Kidney (tissue), 14 donors: ENCODE measurements around the gene FSTL1. TPM values are rescaled to one million over a fixed set of nuclear protein-coding genes. Genes with fewer than 3 reads are reported as not detected.

ENCODE experiments used
- DNase-seq, 5 donors: peaks; one replicate each; pipeline ENCODE4 v3.0.0-alpha.2; 2013 to 2020
- FAIRE-seq: peaks from 2 replicates; lab custom pipeline; 2012; peaks lifted over from hg19 to GRCh38; lab: Jason Lieb, UNC
- H3K27ac ChIP-seq, 2 donors: one replicate each; pipeline ENCODE4 v1.7.0; 2013; ENCODE audit warnings: low read depth in 2 of 2, low read length in 2 of 2, inconsistent platforms in 1 of 2
- H3K27me3 ChIP-seq: one replicate; pipeline ENCODE4 v1.7.1; 2013; ENCODE audit warnings: low read length, inconsistent platforms; ENCODE audit not compliant: control insufficient read depth, insufficient read depth
- H3K36me3 ChIP-seq, 3 donors: one replicate each; pipeline versions ENCODE4 v1.7.0 to v1.7.1; 2013; ENCODE audit warnings: low read length in 3 of 3, control low read depth in 1 of 3, inconsistent platforms in 1 of 3; ENCODE audit not compliant: insufficient read depth in 3 of 3, control insufficient read depth in 2 of 3
- H3K4me1 ChIP-seq, 3 donors: one replicate each; pipeline versions ENCODE4 v1.7.0 to v1.7.1; 2013; ENCODE audit warnings: low read length in 3 of 3, inconsistent platforms in 1 of 3, low read depth in 1 of 3; ENCODE audit not compliant: control insufficient read depth in 2 of 3, insufficient read depth in 2 of 3
- H3K4me3 ChIP-seq, 3 donors: one replicate each; pipeline versions ENCODE4 v1.7.0 to v1.8.1; 2013; ENCODE audit warnings: low read length in 3 of 3, control low read depth in 1 of 3, inconsistent platforms in 1 of 3
- H3K9ac ChIP-seq, 3 donors: one replicate each; pipeline versions ENCODE4 v1.7.0 to v1.7.1; 2013; ENCODE audit warnings: low read length in 3 of 3, control low read depth in 1 of 3, inconsistent platforms in 1 of 3
- H3K9me3 ChIP-seq, 3 donors: one replicate each; pipeline versions ENCODE4 v1.7.0 to v1.7.1; 2013; ENCODE audit warnings: low read length in 3 of 3, control low read depth in 1 of 3, inconsistent platforms in 1 of 3; ENCODE audit not compliant: control insufficient read depth in 2 of 3, insufficient read depth in 1 of 3
- CTCF ChIP-seq: IDR thresholded peaks from 3 replicates; pipeline ENCODE4 v1.5.1; 2012; ENCODE audit warnings: mild to moderate bottlenecking, moderate library complexity, borderline replicate concordance; ENCODE audit not compliant: insufficient read depth; ENCODE audit errors: extremely low read depth
- intact Hi-C: fragments of 100-400 bp; cut with DNase I; formaldehyde crosslinking; loops from one replicate; pipeline ENCODE4 v1.11.1; 2022
- polyA plus RNA-seq: library from polyadenylated mRNA; stranded (reverse); fragments of 350-450 nt; fragmentation: Illumina TruSeq; extraction: RNeasy Lipid Tissue Mini Kit (QIAGEN cat#74804); gene quantifications from one replicate; pipeline ENCODE4 v1.2.3, GENCODE V29; 2014; ENCODE audit warnings: low read depth, low replicate concordance; ENCODE audit not compliant: insufficient read depth
- total RNA-seq: library from RNA; stranded (reverse); fragmentation: NEBNext Ultra II Directional; extraction: Animal tissue kit (Norgen Biotek cat#: 25700); gene quantifications from one replicate; pipeline ENCODE4 v1.2.1, GENCODE V29; 2021
- donor health status: control.
- donor health status: control.
- donor health status: control.
- donor health status: control.
- donor health status: control.
- donor health status: DM: yes; HTN: yes; CAD: no.
- donor health status: Normal renal cell carcinoma (clear cell type).

Gene FSTL1
- total and polyA plus RNA-seq, 2 donors from 2014 or later, result 31.1 to 193 TPM

DNA sequence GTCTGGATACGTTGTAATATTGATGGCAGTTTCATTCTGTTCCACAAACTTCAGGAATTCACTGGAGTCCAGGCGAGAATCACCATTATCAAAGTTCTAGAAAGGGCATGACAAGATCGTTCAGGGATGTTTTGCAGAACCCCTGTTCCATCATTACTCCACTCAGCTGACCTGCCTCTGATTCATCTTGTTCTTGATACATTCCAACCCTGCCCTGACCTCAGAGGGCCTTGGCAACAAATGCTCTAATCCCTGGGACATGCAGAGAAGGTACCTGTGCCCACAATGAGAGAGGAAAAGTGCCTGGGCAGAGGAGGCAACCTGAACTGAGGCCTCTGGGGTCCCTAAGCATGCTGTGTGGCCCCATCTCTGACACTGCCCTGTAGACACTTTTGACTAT is 45.9 kb downstream of the FSTL1 start:
- FAIRE-seq (no peak), DNase-seq (no peak)
- H3K4me1 ChIP-seq, result no peaks in the 10 kb centered on the region
- H3K36me3 ChIP-seq, result peaks cover 9 to 39% (median 35%) of the 10 kb centered on the region in 3 donors
- H3K4me3 ChIP-seq, result no peak overlapping the region
- no peak for TF ChIP-seq CTCF
- H3K9ac ChIP-seq, result no peak overlapping the region
- intact Hi-C loops, result loop anchor here (10.0 kb wide), 1 partner anchor 140 kb away; no protein-coding TSS in a partner anchor
- no peaks in the 10 kb centered on the region for H3K27me3 ChIP-seq
- no peaks in the 10 kb centered on the region for H3K9me3 ChIP-seq
- H3K27ac ChIP-seq, result no peak overlapping the region

DNA sequence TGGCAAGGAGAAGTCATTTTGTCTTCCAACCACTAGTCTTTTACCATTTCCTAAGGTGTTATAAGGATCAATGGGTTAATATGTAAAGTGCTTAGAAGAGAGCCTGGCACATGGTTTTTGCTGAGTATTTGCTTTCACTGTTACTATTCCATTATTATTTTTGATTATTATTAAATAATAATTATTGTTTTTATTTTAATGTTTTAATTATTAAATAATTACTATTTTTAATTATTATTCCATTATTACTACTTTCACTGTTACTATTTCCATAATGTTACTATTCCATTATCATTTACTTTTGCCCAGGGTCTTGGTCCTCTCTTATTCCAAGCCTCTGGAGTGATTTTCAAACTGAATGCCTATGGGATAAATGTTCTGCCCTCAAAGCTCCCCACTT is 48.5 kb downstream of the FSTL1 start:
- Histone ChIP-seq H3K4me1 (no peaks in the 10 kb centered on the region), H3K27ac (no peak overlapping the region), H3K9ac (no peak overlapping the region), H3K9me3 (no peaks in the 10 kb centered on the region), H3K36me3 (peaks cover 7 to 21% (median 20%) of the 10 kb centered on the region in 3 donors), H3K4me3 (no peak overlapping the region), H3K27me3 (no peaks in the 10 kb centered on the region)
- FAIRE-seq (no peak), DNase-seq (no peak)
- TF ChIP-seq CTCF, result no peak
- intact Hi-C loops, result loop anchor here (10.0 kb wide), 1 partner anchor 137 kb away; no protein-coding TSS in a partner anchor

DNA sequence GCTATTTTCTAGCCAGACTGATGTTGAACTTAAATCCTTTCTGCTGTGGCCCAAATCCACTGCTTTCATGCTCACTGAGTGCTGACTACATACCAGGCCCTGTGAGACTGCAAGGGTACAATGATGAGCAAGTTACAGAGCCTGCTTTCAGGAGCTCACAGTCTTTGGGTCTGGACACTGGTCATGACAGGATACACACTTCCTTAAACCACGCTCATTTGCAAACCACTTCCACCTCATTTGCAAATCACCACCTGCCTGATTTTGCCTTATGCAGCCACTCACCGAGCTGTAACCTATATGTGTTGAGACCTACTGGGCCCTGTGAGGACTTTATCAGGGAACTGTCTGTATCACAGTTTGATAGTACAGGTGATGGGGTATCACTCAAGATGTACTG is 51.4 kb downstream of the FSTL1 start:
- H3K9ac ChIP-seq, result no peak overlapping the region
- H3K4me1 ChIP-seq, result no peaks in the 10 kb centered on the region
- H3K27me3 ChIP-seq, result no peaks in the 10 kb centered on the region
- H3K27ac ChIP-seq, result no peak overlapping the region
- DNase-seq (no peak), FAIRE-seq (no peak)
- H3K36me3 ChIP-seq, result peaks cover 7 to 27% (median 17%) of the 10 kb centered on the region in 3 donors
- intact Hi-C loops, result no loop called here
- no peaks in the 10 kb centered on the region for H3K9me3 ChIP-seq
- TF ChIP-seq CTCF, result no peak
- H3K4me3 ChIP-seq, result no peak overlapping the region

DNA sequence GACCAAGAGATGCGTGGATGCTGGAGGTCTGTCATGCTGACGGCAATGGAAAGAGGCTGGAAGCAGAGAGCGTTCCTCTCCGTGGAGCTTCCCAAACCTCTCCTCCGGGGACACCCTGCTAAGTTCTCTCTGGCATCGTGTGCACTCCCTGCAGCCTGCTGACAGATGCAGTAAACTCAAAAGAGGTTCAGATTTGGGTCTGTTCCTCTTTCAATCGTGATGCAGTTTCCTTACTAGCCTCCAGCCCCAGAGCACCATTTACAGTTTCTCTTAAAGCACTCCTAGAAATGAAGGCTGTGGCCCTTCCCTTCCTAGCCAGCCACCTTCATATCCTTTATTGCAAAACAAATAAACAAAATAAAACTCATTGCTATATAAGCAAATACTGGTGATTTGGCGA is 54.3 kb downstream of the FSTL1 start:
- Histone ChIP-seq H3K27ac (no peak overlapping the region), H3K36me3 (peaks cover 7 to 19% (median 9%) of the 10 kb centered on the region in 3 donors), H3K9ac (no peak overlapping the region), H3K9me3 (no peaks in the 10 kb centered on the region), H3K27me3 (no peaks in the 10 kb centered on the region), H3K4me1 (no peaks in the 10 kb centered on the region), H3K4me3 (no peak overlapping the region)
- no peak for FAIRE-seq
- intact Hi-C loops, result no loop called here
- no peak for TF ChIP-seq CTCF
- no peak for DNase-seq
